Measurements from ENCODE around the gene ATRNL1.

- TF ChIP-seq POLR2AphosphoS5 (IDR thresholded peaks at IDR 0.05; ENCODE audit: low read depth, low read length): no peak
- TF ChIP-seq RAD21 (IDR thresholded peaks at IDR 0.05 in 1 of 2, conservative IDR thresholded peaks at IDR 0.05 in 1 of 2; ENCODE audit: low read depth in 2 of 2, low read length in 2 of 2): no peak
- TF ChIP-seq CTCF (IDR thresholded peaks at IDR 0.05; ENCODE audit: control extremely low read depth in 1 of 3, insufficient read depth in 1 of 3, low read depth in 1 of 3, low read length in 3 of 3): no peak
- TF ChIP-seq SP2 (IDR thresholded peaks at IDR 0.05; ENCODE audit: low read length): no peak
- TF ChIP-seq KDM1A (IDR thresholded peaks at IDR 0.05; ENCODE audit: borderline replicate concordance, low read length): no peak
- no peak for TF ChIP-seq ATF3 (IDR thresholded peaks at IDR 0.05; ENCODE audit: insufficient read depth, low read depth, low read length)
These were observed 32.3 kb downstream of the ATRNL1 start for GRCh38 chr10:115125505-115125904.

All from H1 (cell line).